ENCODE measurements around the gene PCNT.
A peak's percentile ranks its signal among the peaks of the same experiment; 100 is the strongest.
"Not testable (repeated sequence)": the region's sequence is repeated elsewhere in the genome, so short reads cannot be mapped to it uniquely, and the experiment has no call there.

PCNT gene

GRCh38 chr21:46455575-46456385, 131.8 kb downstream of the PCNT start:
- ATAC-seq = no peak

- ATAC-seq = no peak
Observed at GRCh38 chr21:46456750-46457149, 132.8 kb downstream of the PCNT start.

- peak; percentile 2 to 10 for ATAC-seq
Observed at GRCh38 chr21:46457801-46458314, 133.9 kb downstream of the PCNT start.

- ATAC-seq = peak; percentile 98
Observed at GRCh38 chr21:46458315-46459023, 134.5 kb downstream of the PCNT start, which contains the start of gene DIP2A. TSS of gene DIP2A (plus strand) at chr21:46458891. CDS start at chr21:46459132, 241 bp downstream.

DNA sequence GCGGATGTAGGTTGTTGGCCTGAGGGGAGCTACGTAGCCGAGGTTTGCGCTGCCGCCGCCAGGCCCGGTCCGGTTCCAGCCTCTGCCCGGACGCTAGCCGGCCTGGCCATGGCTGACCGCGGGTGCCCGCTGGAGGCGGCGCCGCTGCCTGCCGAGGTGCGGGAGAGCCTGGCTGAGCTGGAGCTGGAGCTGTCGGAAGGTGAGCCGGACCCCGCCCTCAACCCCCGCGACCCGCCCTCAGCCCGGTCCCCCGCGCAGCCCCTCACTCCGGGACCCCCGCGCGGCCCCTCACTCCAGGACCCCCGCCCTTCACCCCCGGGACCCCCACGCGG, 135.0 kb downstream of the PCNT start:
- ATAC-seq = no peak

GRCh38 chr21:46459356-46460112, 135.6 kb downstream of the PCNT start:
- ATAC-seq = no peak

- no peak for ATAC-seq
Observed at GRCh38 chr21:46461909-46462308, 138.0 kb downstream of the PCNT start.

DNA sequence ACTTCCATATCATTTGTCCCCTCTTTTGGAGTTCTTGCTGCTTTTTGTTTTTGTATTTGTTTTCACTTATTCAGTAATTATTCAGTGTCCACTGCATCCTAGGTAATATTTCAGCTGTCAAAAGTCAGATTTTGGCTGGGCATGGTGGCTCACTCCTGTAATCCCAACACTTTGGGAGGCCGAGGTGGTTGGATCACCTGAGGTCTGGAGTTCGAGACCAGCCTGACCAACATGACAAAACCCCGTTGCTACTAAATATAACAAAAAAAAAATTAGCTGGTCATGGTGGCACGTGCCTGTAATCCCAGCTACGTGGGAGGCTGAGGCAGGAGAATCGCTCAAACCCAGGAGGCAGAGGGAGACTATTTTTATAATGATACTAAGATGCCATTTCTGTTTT, 141.2 kb downstream of the PCNT start:
- not testable (repeated sequence) for ATAC-seq

DNA sequence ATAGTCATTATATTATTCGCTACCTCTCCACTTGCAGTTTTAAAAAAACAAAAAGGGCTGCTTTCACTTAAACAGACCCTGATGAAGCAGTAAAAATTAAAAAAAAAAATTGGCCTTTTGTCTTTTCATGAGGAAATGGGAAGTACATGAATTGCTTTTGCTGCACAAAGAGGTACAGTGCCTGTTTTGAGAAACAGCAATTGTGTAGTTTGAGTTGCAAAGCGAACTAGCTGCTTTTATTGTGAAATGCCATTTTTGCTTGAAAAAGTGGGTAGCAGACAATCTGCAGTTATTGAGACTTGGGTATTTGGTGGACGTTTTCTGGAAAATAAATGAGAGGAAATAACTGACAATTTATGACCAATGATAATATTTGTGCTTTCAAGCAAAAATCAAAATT, 141.7 kb downstream of the PCNT start:
- ATAC-seq = no peak

DNA sequence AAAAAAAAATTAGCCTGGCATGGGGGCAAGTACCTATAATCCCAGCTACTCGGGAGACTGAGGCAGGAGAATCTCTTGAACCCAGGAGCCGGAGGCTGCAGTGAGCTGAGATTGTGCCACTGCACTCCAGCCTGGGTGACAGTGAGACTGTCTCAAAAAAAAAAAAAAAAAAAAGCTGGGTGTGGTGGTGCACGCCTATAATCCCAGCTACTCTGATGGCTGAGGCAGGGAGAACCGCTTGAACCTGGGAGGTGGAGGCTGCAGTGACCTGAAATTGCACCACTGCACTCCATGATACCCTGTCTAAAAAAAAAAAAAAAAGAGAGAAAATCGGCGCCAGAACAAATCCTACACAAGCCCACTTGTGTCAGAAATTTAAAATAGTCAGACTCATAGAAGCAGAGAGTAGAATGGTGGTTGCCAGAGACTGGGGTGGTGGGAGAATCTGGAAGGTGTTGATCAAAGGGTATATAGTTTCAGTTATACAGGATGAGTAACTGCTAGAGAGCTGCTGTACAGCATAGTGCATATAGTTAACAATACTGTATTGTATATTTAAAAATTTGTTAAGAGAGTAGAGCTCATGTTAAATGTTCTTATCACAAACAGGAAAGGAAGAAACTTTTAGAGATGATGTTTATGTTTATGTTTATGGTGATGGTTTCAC, 144.3 kb downstream of the PCNT start:
- ATAC-seq = peak; percentile 67

DNA sequence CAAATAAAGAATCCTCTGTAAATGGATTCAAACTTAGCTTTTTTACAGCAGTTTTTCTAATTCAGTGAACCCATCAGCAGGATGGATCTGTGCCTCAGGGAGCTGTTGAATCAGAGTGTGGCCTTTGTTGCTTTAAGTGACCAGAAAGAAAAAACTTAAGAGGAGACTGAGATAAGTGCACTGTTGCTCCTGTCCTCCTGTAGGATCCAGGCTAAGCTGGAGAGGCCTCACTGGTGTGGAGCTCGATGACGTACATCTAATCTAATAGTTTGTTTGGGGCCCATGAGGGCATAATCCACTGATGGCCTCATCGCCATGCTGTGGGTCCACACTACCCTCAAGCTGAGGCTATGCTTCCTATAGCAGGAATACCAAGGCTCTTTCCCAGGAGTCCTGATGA, 145.3 kb downstream of the PCNT start:
- no peak for ATAC-seq

DNA sequence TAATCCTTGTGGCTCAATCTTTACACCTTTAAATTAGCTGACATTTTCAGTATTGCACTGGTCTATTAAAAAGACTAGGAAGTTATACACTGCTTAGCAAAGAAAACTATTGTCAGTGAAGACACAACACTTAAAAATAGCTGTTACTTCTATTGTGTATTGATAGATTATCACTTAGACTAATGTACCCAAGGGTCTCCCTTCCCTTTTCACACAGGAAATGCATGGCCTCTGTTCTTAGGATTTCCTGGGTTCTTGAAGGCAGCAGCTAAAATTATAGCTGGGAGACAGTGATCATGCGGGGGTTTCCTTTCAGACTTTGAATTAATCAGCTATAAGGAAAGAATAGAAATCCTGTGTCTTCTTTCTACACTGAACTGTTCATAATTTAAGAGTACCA, 147.6 kb downstream of the PCNT start:
- no peak for ATAC-seq

GRCh38 chr21:46472246-46472645, 148.3 kb downstream of the PCNT start:
- ATAC-seq = no peak

- no peak for ATAC-seq
Observed at GRCh38 chr21:46474382-46474781, 150.4 kb downstream of the PCNT start.

GRCh38 chr21:46475296-46475695, 151.3 kb downstream of the PCNT start:
- no peak for ATAC-seq

GRCh38 chr21:46477765-46478164, 153.8 kb downstream of the PCNT start:
- ATAC-seq = no peak

DNA sequence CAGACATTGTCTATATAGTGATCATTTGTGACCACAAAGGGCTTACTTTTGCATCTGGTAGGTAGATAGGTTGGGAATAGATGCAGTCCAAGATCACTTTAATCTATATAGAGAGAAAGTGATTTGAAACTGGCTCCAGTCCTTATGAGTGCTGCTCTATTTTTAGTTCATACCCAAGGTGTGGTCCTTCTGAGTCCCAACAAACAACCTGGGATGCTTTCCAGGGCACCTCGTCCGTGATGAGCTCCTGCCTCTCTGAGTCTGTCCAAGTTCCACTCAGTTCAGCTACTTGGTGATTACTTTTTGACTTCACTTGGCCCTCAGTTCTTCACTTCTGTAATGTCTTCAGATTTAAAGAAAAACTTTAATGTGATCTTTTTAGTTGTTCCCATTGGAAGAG, 155.0 kb downstream of the PCNT start:
- no peak for ATAC-seq

DNA sequence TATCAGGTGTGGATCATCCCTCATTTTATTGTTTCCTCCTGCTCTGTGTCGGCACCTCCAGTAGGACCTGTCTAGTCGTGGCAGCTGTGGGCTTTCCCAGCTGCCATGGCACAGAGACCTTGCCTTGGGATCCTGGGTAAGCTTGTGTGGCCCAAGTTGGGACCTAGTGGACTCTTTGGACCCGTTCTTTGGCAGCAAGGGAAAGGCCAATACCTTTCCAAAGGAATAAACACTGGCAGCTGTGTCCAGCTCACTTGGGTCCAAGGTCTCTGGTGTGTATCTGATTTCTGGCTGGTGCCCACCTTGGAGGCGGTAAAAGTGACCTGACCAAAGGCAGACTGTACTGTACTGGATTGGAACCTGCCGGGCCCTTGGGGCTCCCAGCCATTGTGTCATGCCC, 156.5 kb downstream of the PCNT start:
- ATAC-seq = no peak

DNA sequence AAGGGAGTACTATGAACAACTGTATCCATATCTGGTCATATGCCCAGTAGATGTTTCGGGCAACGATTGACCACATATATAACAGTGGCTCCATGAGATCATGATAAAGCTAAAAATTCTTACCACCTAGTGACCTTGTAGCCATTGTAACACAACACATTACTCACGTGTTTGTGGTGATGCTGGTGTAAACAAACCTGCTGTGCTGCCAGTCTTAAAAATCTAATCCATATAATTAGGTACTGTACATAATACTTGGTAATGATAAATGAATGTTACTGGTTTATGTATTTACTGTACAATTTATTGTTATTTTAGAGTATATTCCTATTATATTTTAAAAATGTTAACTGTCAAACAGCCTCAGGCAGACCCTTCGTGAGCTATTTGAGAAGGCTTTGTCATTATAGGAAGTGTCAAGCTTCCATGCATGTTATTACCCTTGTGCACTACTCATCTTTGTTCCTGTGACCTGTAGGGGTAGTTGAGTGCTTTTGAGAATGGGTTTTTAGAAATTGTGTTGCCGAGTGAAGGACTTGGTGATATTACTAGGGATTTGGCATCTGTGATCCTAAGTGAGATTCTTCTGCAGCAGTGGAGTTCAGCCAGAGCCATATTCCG, 158.4 kb downstream of the PCNT start:
- no peak for ATAC-seq

- no peak for ATAC-seq
Observed at GRCh38 chr21:46482846-46483231, 158.9 kb downstream of the PCNT start.

DNA sequence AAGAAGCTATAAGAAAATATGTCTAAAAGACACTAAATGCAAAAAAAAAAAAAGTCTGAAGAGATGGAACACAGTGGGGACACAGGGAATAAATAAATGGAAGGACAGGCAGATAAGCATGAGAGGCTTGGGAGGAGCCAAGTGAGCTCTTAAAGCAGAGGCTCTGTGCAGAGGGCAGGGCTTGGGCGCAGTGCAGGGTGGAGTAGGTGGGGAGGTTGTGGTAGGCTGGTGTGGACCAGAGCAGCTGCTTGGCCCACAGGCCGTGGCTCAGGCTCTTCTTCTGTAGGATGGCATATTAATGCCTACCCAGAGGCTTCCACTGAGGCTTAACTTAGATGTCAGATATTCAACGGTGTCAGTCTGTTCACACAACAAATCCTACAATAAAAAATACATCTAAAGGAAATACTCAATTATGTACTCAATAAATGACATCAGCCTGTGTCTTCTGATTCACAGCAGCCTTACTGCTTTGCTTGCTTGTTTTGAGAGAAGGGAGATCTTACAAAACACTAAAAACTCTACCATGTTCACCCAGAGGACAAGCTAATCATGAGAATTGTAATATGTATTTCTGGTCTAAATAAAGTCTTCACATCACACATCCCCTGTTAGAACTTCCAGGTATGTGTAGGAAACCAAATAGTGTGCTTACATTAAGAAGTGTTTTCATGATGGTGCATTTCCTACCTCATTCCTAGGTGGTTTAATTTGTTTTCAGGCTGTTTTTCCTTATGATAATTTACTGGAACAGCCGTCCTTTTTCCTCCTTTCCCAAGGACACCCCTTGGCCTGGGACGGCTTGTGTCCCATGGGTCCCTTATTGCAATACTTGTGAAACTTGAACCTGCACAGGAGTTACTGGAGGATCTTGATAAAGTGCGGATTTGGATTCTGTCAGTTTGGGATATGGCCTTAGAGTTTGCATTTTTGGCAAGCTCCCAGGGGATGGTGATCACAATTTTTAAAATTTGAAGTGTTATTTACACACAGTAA, 159.6 kb downstream of the PCNT start:
- ATAC-seq = peak; percentile 35 to 49

All from activated CD4-positive, CD25-positive, alpha-beta regulatory T cell treated with anti-CD3 and anti-CD28 coated beads, Interleukin-2, amount 50 U/mL, for 24 hours (primary cell).